A204.1 (cell line): ENCODE results near the gene MED4.
A peak's percentile ranks its signal among the peaks of the same experiment; 100 is the strongest.

Experiments used
- FAIRE-seq: peaks from 2 replicates; lab custom pipeline; 2012; peaks lifted over from hg19 to GRCh38; lab: Jason Lieb, UNC

Gene MED4

DNA sequence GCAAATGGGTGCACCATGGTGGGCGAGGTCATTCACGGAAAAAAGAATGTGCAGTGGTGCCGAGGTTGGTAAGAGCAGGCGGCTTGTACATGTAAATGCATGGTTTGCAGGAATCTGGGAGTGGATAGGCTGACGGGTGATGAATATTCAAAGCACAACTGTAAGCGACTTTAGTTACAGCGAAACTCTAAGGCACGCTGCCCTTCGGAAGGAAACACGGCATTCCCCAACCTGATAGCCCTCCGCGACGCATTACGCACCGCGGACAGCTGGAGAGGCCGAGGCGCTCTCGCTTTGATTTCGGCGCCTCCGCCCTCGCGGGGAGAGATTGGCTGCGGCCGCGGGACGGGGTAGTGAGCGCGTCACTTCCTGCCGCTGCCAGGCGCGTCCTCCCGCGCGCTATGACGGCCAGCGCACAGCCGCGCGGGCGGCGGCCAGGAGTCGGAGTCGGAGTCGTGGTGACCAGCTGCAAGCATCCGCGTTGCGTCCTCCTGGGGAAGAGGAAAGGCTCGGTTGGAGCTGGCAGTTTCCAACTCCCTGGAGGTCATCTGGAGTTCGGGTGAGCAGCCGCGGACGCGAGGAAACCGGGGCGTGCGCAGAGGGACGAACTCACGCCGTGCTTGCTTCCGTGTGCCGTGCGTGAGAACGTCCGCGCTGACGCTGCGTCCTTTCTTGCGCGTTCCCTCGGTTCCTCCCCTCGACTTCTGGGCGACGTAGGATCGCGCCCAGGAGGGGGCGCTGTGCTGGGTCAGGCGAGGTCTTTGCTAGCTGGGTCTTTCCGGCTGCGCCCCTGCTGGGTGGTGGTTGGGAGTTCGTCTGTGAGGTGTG, 57.3 kb downstream of the MED4 start, which contains the start of gene NUDT15:
Gene NUDT15, plus strand, starts transcription at position 381 of the 828 bp plus-strand sequence. Its CDS starts 21 bp downstream, at position 402.
- peak; percentile 55 for FAIRE-seq

DNA sequence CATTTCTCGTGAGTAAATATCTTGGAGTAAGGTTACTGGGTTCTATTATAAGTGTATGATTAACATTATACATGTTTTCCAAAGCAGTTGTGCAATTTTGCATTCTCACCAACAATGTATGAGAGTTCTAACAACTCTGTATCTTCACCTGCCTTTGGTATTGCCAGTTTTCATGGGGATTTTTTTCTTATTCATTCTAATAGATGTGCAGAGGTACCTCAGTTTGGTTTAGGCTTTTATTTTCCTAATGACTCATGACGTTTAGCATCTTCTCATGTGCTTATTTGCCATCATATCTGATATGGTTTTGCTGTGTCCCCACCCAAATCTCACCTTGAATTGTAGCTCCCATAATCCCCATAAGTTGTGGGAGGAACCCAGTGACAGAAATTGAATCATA, 65.0 kb downstream of the MED4 start:
- no peak for FAIRE-seq

DNA sequence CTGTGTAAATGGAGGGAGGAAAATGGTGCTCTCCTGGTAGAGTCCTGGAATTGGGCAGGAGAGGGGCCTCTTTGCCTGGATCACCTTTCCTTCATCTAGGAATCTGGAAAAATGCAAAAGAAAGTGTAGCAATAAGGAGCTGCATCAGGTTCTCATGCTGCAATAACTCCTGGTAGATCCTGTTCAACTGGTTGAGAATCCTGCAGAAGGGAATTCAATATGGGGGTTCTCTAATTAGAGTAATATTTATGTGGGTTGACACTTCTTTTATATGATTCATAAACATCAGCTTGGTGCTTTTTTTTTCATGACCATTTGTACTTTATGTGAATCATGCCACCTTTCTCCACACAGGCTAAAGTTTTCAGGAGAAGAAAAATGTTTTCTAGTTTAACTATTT, 66.8 kb downstream of the MED4 start:
- no peak for FAIRE-seq
